Prostate gland (tissue), 2 donors: ENCODE results near the gene PRPSAP1. TPM values are rescaled to one million over a fixed set of nuclear protein-coding genes. Genes with fewer than 3 reads are reported as not detected.

Experiments used
- DNase-seq: peaks from one replicate; pipeline ENCODE4 v3.0.0-alpha.2; 2019; ENCODE audit warnings: low spot score
- H3K27ac ChIP-seq, 2 donors: fragments of 200-600 bp; sonication (generic); 2 replicates each; pipeline ENCODE4 v1.5.1; 2017 to 2019
- H3K27me3 ChIP-seq: fragments of 200-600 bp; sonication (generic); replicated peaks from 2 replicates; pipeline ENCODE4 v1.5.1; 2019; ENCODE audit not compliant: insufficient read depth
- H3K36me3 ChIP-seq, 2 donors: fragments of 200-600 bp; sonication (generic); 1 replicate in 1 of 2; 2 replicates in 1 of 2; pipeline versions ENCODE4 v1.5.1 to v1.8.1; 2017 to 2019
- H3K4me1 ChIP-seq: fragments of 200-600 bp; sonication (generic); replicated peaks from 2 replicates; pipeline ENCODE4 v1.5.1; 2019
- H3K4me3 ChIP-seq, 2 donors: fragments of 200-600 bp; sonication (generic); 2 replicates each; pipeline ENCODE4 v1.5.1; 2017 to 2019
- H3K9me3 ChIP-seq: fragments of 200-600 bp; sonication (generic); 2 replicates; pipeline ENCODE4 v1.5.1; 2017
- POLR2A ChIP-seq: fragments of 450-650 bp; IDR thresholded peaks from one replicate; pipeline ENCODE4 v1.6.1; 2016; ENCODE audit warnings: antibody characterized with exemption, mild to moderate bottlenecking
- POLR2AphosphoS5 ChIP-seq: sonication (generic); formaldehyde crosslinking; IDR thresholded peaks from one replicate; pipeline ENCODE4 v1.6.1; 2017; ENCODE audit warnings: antibody characterized with exemption
- WGBS: methylation state at CpG from one replicate; pipeline ENCODE4 v1.1.5; 2018; 5-methylcytosine and 5-hydroxymethylcytosine counted together
- intact Hi-C: fragments of 100-400 bp; cut with DNase I; formaldehyde crosslinking; loops from one replicate; pipeline ENCODE4 v1.14.2; 2022
- total RNA-seq, 2 donors: library from RNA; depleted of rRNA; stranded (reverse); fragments of >200 nt; gene quantifications; one replicate each; pipeline ENCODE4 v1.1.0, GENCODE V29; 2016
- TF ChIP-seq, protein P1 (sequence below), 4 experiments: fragments of 200-600 bp in 2 of 4; fragments of 450-650 bp in 2 of 4; sonication (generic) in 2 of 4; IDR thresholded peaks; 1 replicate in 3 of 4; 2 replicates in 1 of 4; pipeline ENCODE4 v1.5.1; 2016 to 2019; ENCODE audit warnings: antibody characterized with exemption in 4 of 4, mild to moderate bottlenecking in 2 of 4, moderate library complexity in 2 of 4

Gene PRPSAP1
- total RNA-seq, 2 donors from 2014 or later: 51.5 to 115 TPM

DNA sequence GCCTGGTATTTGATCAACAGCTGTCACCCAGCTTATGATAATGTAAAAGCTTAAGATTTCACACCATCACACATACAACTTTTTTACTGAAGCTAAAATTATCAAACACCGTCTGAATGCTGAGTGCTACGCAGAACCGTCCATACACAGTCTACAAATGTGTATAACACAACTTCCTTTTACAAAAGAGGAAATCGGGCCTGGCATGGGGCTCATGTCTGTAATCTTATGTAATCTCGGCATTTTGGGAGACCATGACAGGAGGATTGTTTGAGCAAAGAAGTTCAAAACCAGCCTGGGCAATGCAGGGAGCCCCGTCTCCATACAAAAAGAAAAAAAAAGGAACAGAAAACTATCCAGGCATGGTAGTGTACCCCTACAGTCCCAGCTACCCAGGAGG lies 26.0 kb downstream of the PRPSAP1 start:
- intact Hi-C loops: no loop called here
- no peak overlapping the region for H3K4me3 ChIP-seq
- WGBS: 87% methylated on average over 6 of the region's 6 CpGs
- TF ChIP-seq POLR2A: no peak
- TF ChIP-seq, protein P1, sequence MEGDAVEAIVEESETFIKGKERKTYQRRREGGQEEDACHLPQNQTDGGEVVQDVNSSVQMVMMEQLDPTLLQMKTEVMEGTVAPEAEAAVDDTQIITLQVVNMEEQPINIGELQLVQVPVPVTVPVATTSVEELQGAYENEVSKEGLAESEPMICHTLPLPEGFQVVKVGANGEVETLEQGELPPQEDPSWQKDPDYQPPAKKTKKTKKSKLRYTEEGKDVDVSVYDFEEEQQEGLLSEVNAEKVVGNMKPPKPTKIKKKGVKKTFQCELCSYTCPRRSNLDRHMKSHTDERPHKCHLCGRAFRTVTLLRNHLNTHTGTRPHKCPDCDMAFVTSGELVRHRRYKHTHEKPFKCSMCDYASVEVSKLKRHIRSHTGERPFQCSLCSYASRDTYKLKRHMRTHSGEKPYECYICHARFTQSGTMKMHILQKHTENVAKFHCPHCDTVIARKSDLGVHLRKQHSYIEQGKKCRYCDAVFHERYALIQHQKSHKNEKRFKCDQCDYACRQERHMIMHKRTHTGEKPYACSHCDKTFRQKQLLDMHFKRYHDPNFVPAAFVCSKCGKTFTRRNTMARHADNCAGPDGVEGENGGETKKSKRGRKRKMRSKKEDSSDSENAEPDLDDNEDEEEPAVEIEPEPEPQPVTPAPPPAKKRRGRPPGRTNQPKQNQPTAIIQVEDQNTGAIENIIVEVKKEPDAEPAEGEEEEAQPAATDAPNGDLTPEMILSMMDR (IDR thresholded peaks at IDR 0.05): no peak
- no peak for TF ChIP-seq POLR2AphosphoS5
- no peak for DNase-seq
- H3K9me3 ChIP-seq: no peaks in the 10 kb centered on the region
- no peak overlapping the region for H3K27ac ChIP-seq
- no peaks in the 10 kb centered on the region for H3K4me1 ChIP-seq
- no peaks in the 10 kb centered on the region for H3K36me3 ChIP-seq
- H3K27me3 ChIP-seq: no peaks in the 10 kb centered on the region

DNA sequence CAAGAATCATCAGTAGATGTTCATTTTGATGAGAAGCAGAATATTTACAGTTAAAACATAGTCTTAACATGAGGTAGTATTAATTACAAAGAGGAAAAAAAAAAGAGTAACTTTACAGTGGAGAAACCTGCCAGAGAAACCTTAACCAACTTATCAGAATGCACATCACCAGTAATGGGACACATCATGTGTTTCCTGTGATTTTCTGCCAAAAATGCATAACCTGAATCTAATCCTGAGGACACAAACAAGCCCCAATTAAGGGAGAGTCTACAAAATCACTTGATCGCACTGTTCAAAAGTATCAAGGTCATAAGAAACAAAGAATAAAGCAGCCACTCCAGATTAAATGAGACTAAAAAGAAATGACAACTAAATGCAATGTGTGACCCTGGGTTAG lies 27.4 kb downstream of the PRPSAP1 start:
- TF ChIP-seq POLR2A (no peak), POLR2AphosphoS5 (no peak)
- TF ChIP-seq, protein P1 (IDR thresholded peaks at IDR 0.05): no peak
- Histone ChIP-seq H3K9me3 (no peaks in the 10 kb centered on the region), H3K4me1 (no peaks in the 10 kb centered on the region), H3K27me3 (no peaks in the 10 kb centered on the region), H3K27ac (no peak overlapping the region), H3K4me3 (no peak overlapping the region), H3K36me3 (no peaks in the 10 kb centered on the region)
- intact Hi-C loops: no loop called here
- WGBS: 45% methylated on average over 1 of the region's 1 CpG
- no peak for DNase-seq

DNA sequence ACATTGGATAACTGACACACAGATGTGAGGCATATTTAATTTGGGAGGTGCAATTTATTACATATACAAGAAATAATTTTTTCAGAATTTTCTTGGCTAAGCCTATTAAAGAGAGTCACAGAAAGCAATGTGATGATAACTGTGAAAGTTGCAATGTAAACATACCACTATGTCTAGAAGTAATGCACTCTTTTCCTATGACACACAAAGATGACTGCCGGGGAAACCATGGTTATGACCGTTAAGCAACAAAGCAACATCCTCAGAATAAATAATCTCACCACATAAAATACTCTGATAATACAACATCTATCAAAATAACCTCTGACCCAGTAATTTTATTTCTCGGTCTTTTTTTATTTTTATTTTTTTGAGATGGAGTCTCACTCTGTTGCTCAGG lies 35.1 kb downstream of the PRPSAP1 start:
- TF ChIP-seq, protein P1 (IDR thresholded peaks at IDR 0.05): no peak
- TF ChIP-seq POLR2A (no peak), POLR2AphosphoS5 (no peak)
- H3K4me3 ChIP-seq: no peak overlapping the region
- intact Hi-C loops: no loop called here
- H3K4me1 ChIP-seq: no peaks in the 10 kb centered on the region
- no peaks in the 10 kb centered on the region for H3K27me3 ChIP-seq
- DNase-seq: no peak
- no peaks in the 10 kb centered on the region for H3K9me3 ChIP-seq
- 86% methylated on average over 3 of the region's 3 CpGs for WGBS
- no peaks in the 10 kb centered on the region for H3K36me3 ChIP-seq
- no peak overlapping the region for H3K27ac ChIP-seq

DNA sequence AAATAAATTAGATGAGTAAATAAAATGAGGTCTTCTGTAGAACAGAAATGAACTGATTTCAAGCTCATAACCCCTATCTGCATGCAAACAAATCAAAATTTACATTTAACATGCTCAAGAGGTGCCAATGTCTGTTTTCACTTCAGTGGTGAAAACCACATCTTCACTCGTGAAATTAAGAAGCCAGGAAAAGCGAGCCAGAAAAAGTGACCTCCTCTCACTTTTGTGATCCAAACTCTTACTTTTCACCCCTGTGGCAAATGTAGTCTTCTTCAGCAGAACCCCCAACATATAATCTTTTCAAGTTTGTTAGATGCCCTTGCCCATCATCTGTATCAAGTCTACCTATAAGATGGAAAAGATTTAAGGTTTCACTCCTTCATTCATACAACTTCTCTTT lies 36.2 kb downstream of the PRPSAP1 start:
- DNase-seq: no peak
- intact Hi-C loops: no loop called here
- Histone ChIP-seq H3K27me3 (no peaks in the 10 kb centered on the region), H3K4me3 (no peak overlapping the region), H3K27ac (no peak overlapping the region), H3K36me3 (peaks cover 0 to 4% of the 10 kb centered on the region in 2 donors), H3K4me1 (no peaks in the 10 kb centered on the region), H3K9me3 (no peaks in the 10 kb centered on the region)
- WGBS: 81% methylated on average over 2 of the region's 2 CpGs
- TF ChIP-seq, protein P1 (IDR thresholded peaks at IDR 0.05): no peak
- no peak for TF ChIP-seq POLR2AphosphoS5
- TF ChIP-seq POLR2A: no peak

DNA sequence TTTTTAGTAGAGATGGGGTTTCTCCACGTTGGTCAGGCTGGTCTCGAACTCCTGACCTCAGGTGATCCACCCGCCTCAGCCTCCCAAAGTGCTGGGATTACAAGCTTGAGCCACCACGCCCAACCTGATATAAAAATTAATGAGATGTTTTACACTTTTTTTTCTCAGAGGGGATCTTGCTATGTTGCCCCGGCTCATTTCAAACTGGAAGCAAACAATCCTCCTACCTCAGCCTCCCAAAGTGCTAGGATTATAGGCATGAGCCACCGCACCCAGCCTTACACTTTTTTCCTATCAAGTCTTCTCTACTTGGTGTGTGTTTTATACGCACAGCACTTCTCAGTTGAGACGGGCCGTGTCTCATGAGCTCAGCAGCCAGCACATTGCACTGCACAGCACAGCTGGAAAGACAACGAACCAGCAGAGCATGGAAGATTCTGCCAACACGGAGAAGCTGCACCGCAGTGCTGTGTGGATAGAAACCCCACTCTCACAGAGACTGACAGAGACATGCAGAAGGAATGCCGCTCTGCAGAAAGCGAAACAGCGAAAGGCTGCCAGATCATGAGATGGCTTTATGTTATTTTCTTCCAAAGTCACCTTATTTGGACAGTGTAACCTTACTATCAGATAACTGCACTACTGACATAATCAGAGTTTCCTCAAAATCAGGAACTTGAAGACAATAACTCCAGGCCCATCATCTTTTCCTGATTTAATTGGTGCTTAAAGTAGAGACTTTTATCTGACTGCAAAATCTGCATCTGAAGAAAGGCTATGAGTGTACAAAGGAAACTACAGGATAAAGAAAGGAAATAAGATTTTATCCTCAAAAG lies 39.1 kb downstream of the PRPSAP1 start:
- intact Hi-C loops: no loop called here
- DNase-seq: peak; percentile 40
- Histone ChIP-seq H3K36me3 (peaks cover 0 to 4% of the 10 kb centered on the region in 2 donors), H3K4me1 (no peaks in the 10 kb centered on the region), H3K9me3 (no peaks in the 10 kb centered on the region), H3K27ac (peak overlapping the region; percentile 23 to 49), H3K27me3 (no peaks in the 10 kb centered on the region), H3K4me3 (no peak overlapping the region)
- TF ChIP-seq POLR2AphosphoS5: peak; percentile 74
- TF ChIP-seq, protein P1 (IDR thresholded peaks at IDR 0.05): no peak
- TF ChIP-seq POLR2A: no peak
- 35% methylated on average over 15 of the region's 15 CpGs for WGBS
